ENCODE data around the gene MRTFA. TPM values are rescaled to one million over a fixed set of nuclear protein-coding genes. Genes with fewer than 3 reads are reported as not detected.

MRTFA gene
- total and polyA plus RNA-seq, 2 of the 13 experiments (the other 11 are each of a cell fraction or from before 2014, with no cell fraction given), result 2.4 to 8.2 TPM

- no peaks in the 10 kb centered on the region for H3K27me3 ChIP-seq (ENCODE audit: control insufficient read depth in 1 of 2, insufficient read depth in 2 of 2, low read length in 2 of 2)
- H3K9ac ChIP-seq (ENCODE audit: insufficient read depth, low read depth, low read length), result no peak overlapping the region
- FAIRE-seq, result no peak
- H3K9me3 ChIP-seq (ENCODE audit: low read length), result no peaks in the 10 kb centered on the region
- H3K79me2 ChIP-seq (ENCODE audit: insufficient read depth, low read length), result no peaks in the 10 kb centered on the region
- ChIA-PET CTCF (ENCODE audit: low intra/inter-chr PET ratio, low total read pairs) (no interaction called here), POLR2A (interaction anchor here (0.7 kb wide), 1 partner anchor 448 kb away, joined by 3 read pairs; no protein-coding TSS in a partner anchor)
- H2AFZ ChIP-seq (ENCODE audit: low read length), result no peak overlapping the region
- BruUV-seq (replicated peaks), result no TSS peak
- no peak overlapping the region for H3K4me3 ChIP-seq (replicated peaks in 1 of 3; ENCODE audit: insufficient read depth in 1 of 3, low read depth in 2 of 3, low read length in 3 of 3)
- H4K20me1 ChIP-seq (ENCODE audit: insufficient read depth, low read length), result no peaks in the 10 kb centered on the region
- ATAC-seq, result no peak
- intact Hi-C loops (cut with micrococcal nuclease; ENCODE audit: unreplicated experiment), result no loop called here
- H3K36me3 ChIP-seq (replicated peaks in 1 of 2; ENCODE audit: control insufficient read depth in 1 of 2, insufficient read depth in 2 of 2, low read length in 2 of 2), result peaks cover 28 to 58% of the 10 kb centered on the region in 2 experiments; a peak in 4 of 5 replicates
- DNase-seq (ENCODE audit: low spot score), result no peak
- no peak overlapping the region for H3K4me2 ChIP-seq (ENCODE audit: low read depth, low read length)
- H3K4me1 ChIP-seq (ENCODE audit: insufficient read depth, low read length), result no peaks in the 10 kb centered on the region
- in situ Hi-C loops (cut with HindIII; ENCODE audit: extremely low pct_ligation_motif_present, low pct_unique_long_range_greater_than_20kb), result no loop called here
- no peak overlapping the region for H3K27ac ChIP-seq (ENCODE audit: extremely low read length, insufficient read depth, low read length)
- 90% methylated on average over 2 of the region's 5 CpGs for WGBS (ENCODE audit: low lambda C conversion rate)
- TF ChIP-seq KDM2A (CRISPR knock-in tag; IDR thresholded peaks at IDR 0.05; ENCODE audit: borderline replicate concordance, low read depth), result no peak
- no peak for TF ChIP-seq SNAPC4 (CRISPR knock-in tag; IDR thresholded peaks at IDR 0.05)
- TF ChIP-seq CREB3 (CRISPR knock-in tag; IDR thresholded peaks at IDR 0.05), result no peak
- no peak for TF ChIP-seq POGK (CRISPR knock-in tag; conservative IDR thresholded peaks at IDR 0.05)
- TF ChIP-seq CEBPZ (IDR thresholded peaks at IDR 0.05; ENCODE audit: low read length), result no peak
- TF ChIP-seq RFX1 (IDR thresholded peaks at IDR 0.05), result no peak
- TF ChIP-seq ZNF558 (CRISPR knock-in tag; IDR thresholded peaks at IDR 0.05; ENCODE audit: borderline replicate concordance), result no peak
- TF ChIP-seq PLRG1 (conservative IDR thresholded peaks at IDR 0.05), result no peak
- no peak for TF ChIP-seq ZNF720 (CRISPR knock-in tag; IDR thresholded peaks at IDR 0.05)
- TF ChIP-seq ZFP91 (CRISPR knock-in tag; IDR thresholded peaks at IDR 0.05; ENCODE audit: borderline replicate concordance), result no peak
- no peak for TF ChIP-seq CHD2 (IDR thresholded peaks at IDR 0.05; ENCODE audit: low read depth, low read length)
- no peak for TF ChIP-seq ZNF30 (CRISPR knock-in tag; IDR thresholded peaks at IDR 0.05)
These were observed 218.6 kb downstream of the MRTFA start for GRCh38 chr22:40417881-40418280.

Measured in HepG2 (cell line).